Inferior parietal cortex (tissue), 1 donor: ENCODE measurements around the gene DNAJC27.
"Not testable (repeated sequence)": the region's sequence is repeated elsewhere in the genome, so short reads cannot be mapped to it uniquely, and the experiment has no call there.

Experiments used
- DNase-seq: peaks from one replicate; pipeline ENCODE4 v3.0.0-alpha.2; 2016; ENCODE audit errors: extremely low spot score

DNAJC27 gene

GRCh38 chr2:24971536-24972314, at the start of gene DNAJC27:
TSS of gene DNAJC27 (minus strand) at chr2:24971955. CDS start at chr2:24971904, 51 bp downstream.
- peak; percentile 97 for DNase-seq

DNA sequence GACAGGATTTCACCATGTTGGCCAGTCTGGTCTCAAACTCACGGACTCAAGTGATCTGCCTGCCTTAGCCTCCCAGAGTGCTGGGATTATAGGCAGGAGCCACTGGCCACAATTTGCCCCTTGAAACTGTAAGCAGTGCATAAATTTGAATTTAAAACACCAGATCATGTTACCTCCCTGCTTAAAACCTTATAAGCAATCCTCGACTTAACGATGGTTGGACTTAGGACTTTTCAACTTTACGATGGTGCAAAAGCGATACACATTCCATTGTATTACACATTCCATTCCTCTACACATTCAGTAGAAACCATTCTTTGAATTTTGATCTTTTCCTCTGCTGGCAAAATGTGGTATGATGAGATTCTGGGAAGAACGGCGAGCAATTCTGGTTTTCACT, 46.9 kb upstream of the DNAJC27 start:
- no peak for DNase-seq

GRCh38 chr2:25014631-25015030, 42.9 kb upstream of the DNAJC27 start:
- no peak for DNase-seq

- not testable (repeated sequence) for DNase-seq
Measured at GRCh38 chr2:25011342-25011741, 39.6 kb upstream of the DNAJC27 start.

GRCh38 chr2:25009954-25010353, 38.2 kb upstream of the DNAJC27 start:
- DNase-seq: peak; percentile 25

DNA sequence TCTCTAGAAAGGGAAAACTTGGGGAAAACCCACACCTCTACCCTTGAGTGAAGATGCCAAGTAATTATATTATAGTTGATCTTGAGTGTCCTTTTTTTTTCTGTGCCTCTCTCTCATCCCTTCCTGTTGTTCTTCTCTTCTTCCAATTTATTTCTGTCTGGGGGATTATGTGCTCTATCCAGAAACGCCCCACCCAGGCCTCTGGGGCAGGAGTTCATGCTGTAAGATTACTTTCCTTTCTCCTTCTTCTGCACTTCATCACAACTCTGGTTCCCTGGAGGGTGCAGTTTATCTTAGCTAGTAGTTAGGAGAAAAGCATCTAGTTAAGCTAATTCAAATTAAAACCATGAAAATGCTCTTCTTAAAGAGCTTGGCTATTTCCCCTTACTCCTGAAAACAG, 30.3 kb upstream of the DNAJC27 start:
- no peak for DNase-seq

DNA sequence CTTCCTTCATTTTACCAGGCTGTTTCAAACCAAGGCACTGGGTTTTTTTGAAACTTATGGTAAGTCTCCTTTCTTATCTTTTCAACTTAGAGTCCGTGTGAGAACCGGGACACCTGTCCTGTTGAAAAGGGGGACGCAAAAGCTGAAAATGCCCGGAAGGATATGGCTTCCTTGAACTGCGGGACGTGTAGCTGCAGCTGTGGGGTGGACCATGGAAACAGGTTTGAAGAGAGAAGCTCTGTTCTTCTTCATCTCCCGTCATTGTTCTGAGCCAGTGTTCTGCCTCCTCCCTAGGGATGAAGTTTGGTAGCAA, 29.5 kb upstream of the DNAJC27 start:
- no peak for DNase-seq

- DNase-seq: peak; percentile 49
Measured at GRCh38 chr2:25000503-25001324, 29.0 kb upstream of the DNAJC27 start.

DNA sequence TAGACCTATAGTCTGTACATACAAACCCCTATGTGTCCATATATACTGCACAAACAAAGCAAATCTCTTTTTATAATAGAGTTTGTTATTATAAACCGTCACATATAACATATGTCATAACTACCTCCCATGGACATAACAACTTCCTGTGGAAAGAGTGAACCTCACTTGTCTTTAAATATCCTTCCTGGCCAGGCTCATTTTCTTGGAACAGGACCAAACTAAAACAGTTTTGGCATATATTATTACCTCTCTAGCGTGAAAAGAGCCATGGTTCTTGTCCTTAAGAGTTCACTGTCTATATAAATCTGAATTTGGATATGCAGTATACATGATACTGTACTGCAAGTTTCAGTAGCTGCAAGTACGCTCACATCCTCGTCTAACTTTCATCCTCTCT, 28.3 kb upstream of the DNAJC27 start:
- peak; percentile 33 for DNase-seq

DNA sequence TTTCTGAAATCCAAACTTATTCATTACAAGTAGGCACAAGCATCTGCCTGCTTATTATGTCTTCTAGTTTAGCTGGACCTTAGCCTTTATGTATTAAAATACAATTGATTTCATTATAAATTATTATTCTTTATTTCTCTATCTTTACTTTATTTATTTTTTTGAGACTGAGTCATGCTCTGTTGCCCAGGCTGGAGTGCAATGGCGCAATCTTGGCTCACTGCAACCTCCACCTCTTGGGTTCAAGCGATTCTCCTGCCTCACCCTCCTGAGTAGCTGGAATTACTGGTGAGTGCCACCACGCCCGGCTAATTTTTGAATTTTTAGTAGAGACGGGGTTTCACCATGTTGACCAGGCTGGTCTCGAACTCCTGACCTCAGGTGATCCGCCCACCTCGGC, 27.3 kb upstream of the DNAJC27 start:
- DNase-seq: not testable (repeated sequence)

GRCh38 chr2:24994146-24994724, 22.5 kb upstream of the DNAJC27 start:
- no peak for DNase-seq

DNA sequence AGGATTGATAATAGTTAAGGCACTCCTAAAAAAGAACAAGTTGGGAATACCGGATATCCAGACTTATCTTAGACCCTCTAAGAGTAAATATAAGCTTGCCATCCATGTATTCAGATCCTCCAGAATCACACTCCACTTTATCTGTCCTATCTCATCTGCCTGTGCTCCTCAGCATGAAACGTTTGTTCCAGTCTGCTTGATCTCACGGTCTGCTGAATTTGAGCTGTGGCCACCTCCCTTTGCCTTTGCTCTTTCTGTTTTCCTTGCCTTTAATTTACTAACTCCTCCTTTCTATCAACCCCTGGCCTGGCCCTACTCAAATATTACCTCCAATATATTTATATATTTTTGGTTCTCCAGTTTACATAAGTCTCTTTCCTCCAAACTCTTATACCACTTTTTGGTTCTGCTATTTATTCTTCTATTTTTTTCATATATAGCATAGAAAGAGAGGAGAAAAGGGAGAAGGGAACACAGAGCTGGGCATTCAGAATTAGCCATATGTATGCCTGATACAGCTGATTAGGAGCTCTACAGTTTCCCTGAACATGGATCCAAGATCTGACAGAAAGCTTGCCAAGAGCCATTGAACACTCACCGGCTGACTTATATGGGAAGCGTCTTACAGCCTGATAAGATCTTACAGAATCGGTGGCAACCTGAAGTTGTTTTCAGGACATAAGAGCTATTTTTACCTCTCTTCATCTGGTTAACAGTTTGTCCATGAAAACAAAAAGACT, 21.8 kb upstream of the DNAJC27 start:
- no peak for DNase-seq

DNA sequence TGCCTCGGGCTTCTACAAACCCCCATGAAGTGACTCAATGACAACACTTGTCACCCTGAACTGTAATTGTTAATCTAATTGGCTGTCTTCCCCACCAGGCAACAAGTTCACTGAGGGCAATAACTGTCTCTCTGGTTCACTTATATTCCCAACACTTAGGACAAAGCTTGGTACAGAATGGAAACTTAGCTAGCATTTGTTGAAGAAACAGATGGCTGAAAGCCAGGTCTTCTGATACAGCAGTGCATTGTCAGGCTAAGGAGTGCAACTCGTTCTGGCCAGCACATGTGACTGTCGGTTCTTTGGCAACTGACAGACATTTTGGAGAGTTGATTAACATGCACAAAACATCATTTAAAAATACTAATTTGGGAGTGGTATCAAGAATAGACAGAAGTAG, 14.6 kb upstream of the DNAJC27 start:
- peak; percentile 81 for DNase-seq

DNA sequence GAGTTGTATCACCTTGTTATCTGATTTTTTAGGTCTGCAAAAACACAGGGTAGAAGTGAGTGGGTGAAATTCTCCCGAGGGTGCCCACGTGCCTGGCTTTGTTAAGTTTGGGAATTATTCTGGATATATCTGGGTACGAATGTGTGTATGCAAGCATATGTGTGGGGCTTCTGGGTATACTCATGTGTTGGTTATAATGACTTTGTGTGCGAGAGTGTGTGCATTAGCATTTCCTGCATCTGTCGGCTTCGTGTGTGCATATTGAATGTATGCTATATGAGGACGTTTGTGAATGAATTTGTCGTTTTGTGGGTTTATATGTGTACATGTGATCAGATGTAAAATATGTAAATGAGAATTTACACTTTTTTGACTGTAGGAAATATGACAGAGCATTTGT, 13.8 kb upstream of the DNAJC27 start:
- DNase-seq: no peak

DNA sequence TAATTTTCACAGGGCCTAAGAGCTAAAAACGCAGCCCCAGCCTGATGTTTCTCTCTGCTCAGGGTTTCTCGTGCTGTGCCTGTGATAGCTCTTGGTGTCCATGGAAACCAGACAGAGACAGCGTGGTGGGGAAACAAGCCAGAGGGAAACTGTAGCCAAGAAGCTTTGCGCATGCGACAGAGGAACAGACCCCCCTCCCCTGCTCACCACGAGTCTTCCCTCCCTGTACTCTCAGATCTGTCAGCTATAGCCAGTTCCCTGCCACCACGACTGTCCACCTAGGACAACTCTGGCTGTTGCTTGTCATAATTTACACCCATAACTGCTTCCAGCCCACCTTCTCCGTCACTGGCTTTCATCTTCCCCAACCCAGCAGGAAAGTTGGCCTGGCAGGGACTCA, 13.2 kb upstream of the DNAJC27 start:
- DNase-seq: peak; percentile 55

- DNase-seq: no peak
Measured at GRCh38 chr2:24981411-24982136, 9.8 kb upstream of the DNAJC27 start.

- DNase-seq: no peak
Measured at GRCh38 chr2:24978661-24979060, 6.9 kb upstream of the DNAJC27 start.

GRCh38 chr2:24977631-24978030, 5.9 kb upstream of the DNAJC27 start:
- no peak for DNase-seq

DNA sequence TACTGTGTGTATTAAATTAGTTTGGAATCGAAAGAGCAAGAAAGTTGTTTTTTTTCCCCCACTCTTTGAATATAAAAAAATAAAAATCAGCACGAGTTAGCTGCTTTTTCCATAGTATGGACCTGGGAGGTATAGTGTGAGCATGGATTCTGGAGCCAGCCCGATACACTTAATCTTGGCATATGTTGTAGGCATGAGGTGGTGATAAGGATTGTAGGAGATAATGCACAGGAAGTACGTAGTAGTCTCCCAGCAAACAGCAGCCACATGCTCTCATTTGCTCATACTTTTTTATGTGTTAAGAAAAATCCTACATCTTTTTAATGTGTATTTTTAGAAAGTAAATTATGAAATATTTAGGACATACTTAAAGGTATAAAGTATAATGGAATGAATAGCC, 2.1 kb upstream of the DNAJC27 start:
- no peak for DNase-seq

- DNase-seq: peak; percentile 61
Measured at GRCh38 chr2:24972315-24972961, 683 bp upstream of the DNAJC27 start.

DNA sequence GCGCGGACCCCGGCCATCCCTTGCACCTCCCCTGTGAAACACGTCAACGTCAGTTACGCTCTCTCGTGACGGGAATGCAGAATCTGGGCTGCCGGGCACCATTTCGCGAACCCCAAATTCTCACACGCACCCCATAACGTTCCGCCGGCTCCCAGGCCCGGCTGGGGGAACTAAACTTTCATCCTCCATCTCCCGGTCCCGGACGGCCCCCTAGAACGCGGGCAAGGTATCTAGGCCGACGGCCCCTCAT, 544 bp downstream of the DNAJC27 start:
- no peak for DNase-seq
